Panc1 (cell line): ENCODE measurements around the gene SALL3. TPM values are rescaled to one million over a fixed set of nuclear protein-coding genes. Genes with fewer than 3 reads are reported as not detected.
A peak's percentile ranks its signal among the peaks of the same experiment; 100 is the strongest.

Experiments
- ATAC-seq: fragments of 200-7000 bp; cut with Tn5 transposase; 2 replicates; pipeline ENCODE4 v1.9.1; 2020; ENCODE audit warnings: mild to moderate bottlenecking, moderate library complexity
- BruUV-seq: library from RNA; stranded (reverse); fragments of 400-500 nt; replicated peaks from 2 replicates; lab custom pipeline; 2021; lab: Mats Ljungman, UMichigan
- CTCF ChIA-PET: fragments of 300-600 bp; sonication (Branson Sonifier 250); formaldehyde crosslinking; loops from one replicate; lab custom pipeline; 2022; ENCODE audit warnings: antibody characterized with exemption; lab: Charles Lee
- POLR2A ChIA-PET: fragments of 300-600 bp; sonication (Branson Sonifier 250); formaldehyde crosslinking; loops from one replicate; lab custom pipeline; 2022; ENCODE audit warnings: antibody characterized with exemption; lab: Charles Lee
- DNase-seq: peaks from one replicate; pipeline ENCODE4 v3.0.0-alpha.2; 2010; ENCODE audit warnings: low read depth, low spot score
- H3K27ac ChIP-seq: 2 replicates; pipeline ENCODE4 v1.5.1; 2011; ENCODE audit warnings: mild to moderate bottlenecking, low read length, inconsistent platforms
- H3K27me3 ChIP-seq: fragments of 200-500 bp; sonication (Bioruptor generic); 2 replicates; pipeline ENCODE4 v1.6.0; 2014; ENCODE audit warnings: low read length, inconsistent platforms; ENCODE audit not compliant: control insufficient read depth, insufficient read depth
- H3K36me3 ChIP-seq: fragments of 200-500 bp; sonication (Bioruptor generic); 2 replicates; pipeline ENCODE4 v1.5.1; 2014; ENCODE audit warnings: inconsistent platforms, mild to moderate bottlenecking, low read length, moderate library complexity; ENCODE audit not compliant: control insufficient read depth, insufficient read depth
- H3K4me1 ChIP-seq: 2 replicates; pipeline ENCODE4 v1.5.1; 2011; ENCODE audit warnings: inconsistent platforms, mild to moderate bottlenecking, low read length, moderate library complexity; ENCODE audit not compliant: control insufficient read depth, insufficient read depth
- H3K4me3 ChIP-seq, 2 experiments: 2 replicates each; pipeline ENCODE4 v1.5.1; 2011 to 2012; ENCODE audit warnings: low read depth in 2 of 2, low read length in 2 of 2, mild to moderate bottlenecking in 2 of 2, inconsistent platforms in 1 of 2, moderate library complexity in 1 of 2
- H3K9me3 ChIP-seq: fragments of 200-500 bp; sonication (Bioruptor generic); 2 replicates; pipeline ENCODE4 v1.5.1; 2014; ENCODE audit warnings: low read depth, mild to moderate bottlenecking, inconsistent platforms, low read length, moderate library complexity; ENCODE audit not compliant: control insufficient read depth, insufficient read depth
- CTCF ChIP-seq: fragments of 450-650 bp; IDR thresholded peaks from 2 replicates; pipeline ENCODE4 v1.5.1; 2017; ENCODE audit warnings: mild to moderate bottlenecking
- POLR2AphosphoS5 ChIP-seq: IDR thresholded peaks from 2 replicates; pipeline ENCODE4 v1.6.1; 2012; ENCODE audit warnings: mild to moderate bottlenecking, low read depth, low read length, moderate library complexity
- SIN3A ChIP-seq: IDR thresholded peaks from 2 replicates; pipeline ENCODE4 v1.6.1; 2012; ENCODE audit warnings: low read depth, mild to moderate bottlenecking, low read length, moderate library complexity, borderline replicate concordance; ENCODE audit not compliant: insufficient read depth
- TCF7L2 ChIP-seq: IDR thresholded peaks from 2 replicates; pipeline ENCODE4 v1.6.1; 2011; ENCODE audit warnings: mild to moderate bottlenecking, low read depth, low read length, inconsistent platforms
- in situ Hi-C: cut with HindIII; loops from 2 replicates; pipeline ENCODE4 v1.10.0; 2016; ENCODE audit warnings: low sequenced_read_pairs, low pct_unique_long_range_greater_than_20kb
- intact Hi-C: fragments of 100-400 bp; cut with micrococcal nuclease; formaldehyde crosslinking; loops from one replicate; pipeline ENCODE4 v1.10.0; 2022; ENCODE audit not compliant: unreplicated experiment
- total RNA-seq: library from RNA; stranded (reverse); gene quantifications from one replicate; pipeline ENCODE4 v1.2.1, GENCODE V29; 2021; ENCODE audit not compliant: unreplicated experiment
- TF ChIP-seq, protein P1 (sequence below), 2 experiments: IDR thresholded peaks; 2 replicates each; pipeline ENCODE4 v1.6.1; 2011 to 2012; ENCODE audit warnings: low read depth in 2 of 2, control low read depth in 1 of 2, low read length in 1 of 2, mild to moderate bottlenecking in 1 of 2, moderate library complexity in 1 of 2; ENCODE audit not compliant: insufficient read depth in 1 of 2

SALL3 gene
- total RNA-seq, 1 experiment from 2014 or later: not detected

DNA sequence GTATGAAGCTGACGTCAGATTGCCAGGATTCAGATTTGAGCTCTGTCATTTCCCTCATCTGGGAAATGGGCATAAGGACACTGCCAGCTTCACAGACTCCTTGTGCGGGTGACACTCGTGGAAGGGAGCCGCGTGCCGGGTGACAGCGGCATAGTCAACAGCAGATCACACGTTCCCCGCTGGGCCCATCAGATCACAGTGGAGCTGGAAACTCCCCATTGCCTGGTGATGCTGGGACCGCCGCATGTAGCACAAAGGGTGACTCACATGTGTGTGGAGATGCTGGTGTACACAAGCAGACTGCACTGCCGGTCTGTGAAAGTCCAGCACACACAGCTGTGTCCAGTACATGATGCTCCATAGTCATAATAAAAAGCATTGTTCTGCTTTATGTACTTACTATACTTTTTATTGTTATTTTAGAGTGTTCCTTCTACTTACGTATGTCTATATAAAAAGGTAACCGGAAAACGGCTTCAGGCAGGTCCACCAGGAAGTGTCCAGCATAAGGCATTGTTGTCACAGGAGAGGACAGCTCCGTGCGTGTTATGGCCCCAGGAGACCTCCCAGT lies 31.8 kb downstream of the SALL3 start:
- H3K4me3 ChIP-seq: no peak overlapping the region
- no peaks in the 10 kb centered on the region for H3K9me3 ChIP-seq
- H3K27me3 ChIP-seq: peaks cover 36% of the 10 kb centered on the region
- no peaks in the 10 kb centered on the region for H3K36me3 ChIP-seq
- ATAC-seq (peak; percentile 43; the same call in 1 of the 2 replicates), DNase-seq (no peak)
- ChIA-PET POLR2A (no interaction called here), CTCF (no interaction called here)
- no TSS peak for BruUV-seq
- no peak for TF ChIP-seq POLR2AphosphoS5
- TF ChIP-seq SIN3A: no peak
- TF ChIP-seq, protein P1, sequence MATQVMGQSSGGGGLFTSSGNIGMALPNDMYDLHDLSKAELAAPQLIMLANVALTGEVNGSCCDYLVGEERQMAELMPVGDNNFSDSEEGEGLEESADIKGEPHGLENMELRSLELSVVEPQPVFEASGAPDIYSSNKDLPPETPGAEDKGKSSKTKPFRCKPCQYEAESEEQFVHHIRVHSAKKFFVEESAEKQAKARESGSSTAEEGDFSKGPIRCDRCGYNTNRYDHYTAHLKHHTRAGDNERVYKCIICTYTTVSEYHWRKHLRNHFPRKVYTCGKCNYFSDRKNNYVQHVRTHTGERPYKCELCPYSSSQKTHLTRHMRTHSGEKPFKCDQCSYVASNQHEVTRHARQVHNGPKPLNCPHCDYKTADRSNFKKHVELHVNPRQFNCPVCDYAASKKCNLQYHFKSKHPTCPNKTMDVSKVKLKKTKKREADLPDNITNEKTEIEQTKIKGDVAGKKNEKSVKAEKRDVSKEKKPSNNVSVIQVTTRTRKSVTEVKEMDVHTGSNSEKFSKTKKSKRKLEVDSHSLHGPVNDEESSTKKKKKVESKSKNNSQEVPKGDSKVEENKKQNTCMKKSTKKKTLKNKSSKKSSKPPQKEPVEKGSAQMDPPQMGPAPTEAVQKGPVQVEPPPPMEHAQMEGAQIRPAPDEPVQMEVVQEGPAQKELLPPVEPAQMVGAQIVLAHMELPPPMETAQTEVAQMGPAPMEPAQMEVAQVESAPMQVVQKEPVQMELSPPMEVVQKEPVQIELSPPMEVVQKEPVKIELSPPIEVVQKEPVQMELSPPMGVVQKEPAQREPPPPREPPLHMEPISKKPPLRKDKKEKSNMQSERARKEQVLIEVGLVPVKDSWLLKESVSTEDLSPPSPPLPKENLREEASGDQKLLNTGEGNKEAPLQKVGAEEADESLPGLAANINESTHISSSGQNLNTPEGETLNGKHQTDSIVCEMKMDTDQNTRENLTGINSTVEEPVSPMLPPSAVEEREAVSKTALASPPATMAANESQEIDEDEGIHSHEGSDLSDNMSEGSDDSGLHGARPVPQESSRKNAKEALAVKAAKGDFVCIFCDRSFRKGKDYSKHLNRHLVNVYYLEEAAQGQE (IDR thresholded peaks at IDR 0.05; ENCODE audit: insufficient read depth in 1 of 2, low read depth in 2 of 2, low read length in 1 of 2): no peak
- no peak for TF ChIP-seq TCF7L2
- no peak for TF ChIP-seq CTCF
- in situ Hi-C loops (no loop called here), intact Hi-C loops (no loop called here)
- H3K27ac ChIP-seq: no peak overlapping the region
- no peaks in the 10 kb centered on the region for H3K4me1 ChIP-seq

DNA sequence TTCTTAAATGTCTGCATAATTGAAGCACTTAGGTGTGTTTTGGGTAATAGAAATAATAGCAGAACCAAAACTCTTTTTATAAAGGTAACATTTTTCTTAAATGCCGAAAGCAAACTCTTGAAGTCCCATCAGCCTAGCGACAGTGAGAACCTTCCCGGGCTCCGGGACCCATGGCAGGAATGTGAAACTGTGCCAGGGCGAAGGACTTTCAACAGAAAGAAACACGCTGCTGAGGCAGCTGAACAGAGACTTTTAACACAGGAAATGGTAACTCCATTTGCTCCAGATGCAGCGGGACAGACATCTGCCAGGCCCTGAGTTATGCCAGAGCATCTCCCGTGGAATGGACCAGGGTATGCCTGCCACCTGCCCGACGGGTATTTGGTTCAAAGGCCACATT lies 34.3 kb downstream of the SALL3 start:
- no peak for ATAC-seq
- Histone ChIP-seq H3K9me3 (no peaks in the 10 kb centered on the region), H3K27ac (no peak overlapping the region), H3K27me3 (peaks cover 49% of the 10 kb centered on the region), H3K4me3 (no peak overlapping the region), H3K4me1 (no peaks in the 10 kb centered on the region), H3K36me3 (no peaks in the 10 kb centered on the region)
- DNase-seq: no peak
- intact Hi-C loops (no loop called here), in situ Hi-C loops (no loop called here)
- ChIA-PET POLR2A (no interaction called here), CTCF (interaction anchor here (0.6 kb wide), 1 partner anchor 83 kb away, joined by 5 read pairs; no protein-coding TSS in a partner anchor)
- no TSS peak for BruUV-seq
- TF ChIP-seq TCF7L2: no peak
- TF ChIP-seq SIN3A: no peak
- TF ChIP-seq POLR2AphosphoS5: no peak
- TF ChIP-seq, protein P1 (IDR thresholded peaks at IDR 0.05; ENCODE audit: insufficient read depth in 1 of 2, low read depth in 2 of 2, low read length in 1 of 2): no peak
- no peak for TF ChIP-seq CTCF
